Measurements from ENCODE around the gene GLB1L.
"Not testable (repeated sequence)": the region's sequence is repeated elsewhere in the genome, so short reads cannot be mapped to it uniquely, and the experiment has no call there.

- TF ChIP-seq CTCF (IDR thresholded peaks at IDR 0.05); POLR2A (IDR thresholded peaks at IDR 0.05); EP300 (IDR thresholded peaks at IDR 0.05; ENCODE audit: low read depth): not testable (repeated sequence)
Measured at GRCh38 chr2:219201331-219201730, 43.9 kb downstream of the GLB1L start.

All from transverse colon (tissue), 3 donors.